Measurements from ENCODE around the gene KIDINS220.

DNA sequence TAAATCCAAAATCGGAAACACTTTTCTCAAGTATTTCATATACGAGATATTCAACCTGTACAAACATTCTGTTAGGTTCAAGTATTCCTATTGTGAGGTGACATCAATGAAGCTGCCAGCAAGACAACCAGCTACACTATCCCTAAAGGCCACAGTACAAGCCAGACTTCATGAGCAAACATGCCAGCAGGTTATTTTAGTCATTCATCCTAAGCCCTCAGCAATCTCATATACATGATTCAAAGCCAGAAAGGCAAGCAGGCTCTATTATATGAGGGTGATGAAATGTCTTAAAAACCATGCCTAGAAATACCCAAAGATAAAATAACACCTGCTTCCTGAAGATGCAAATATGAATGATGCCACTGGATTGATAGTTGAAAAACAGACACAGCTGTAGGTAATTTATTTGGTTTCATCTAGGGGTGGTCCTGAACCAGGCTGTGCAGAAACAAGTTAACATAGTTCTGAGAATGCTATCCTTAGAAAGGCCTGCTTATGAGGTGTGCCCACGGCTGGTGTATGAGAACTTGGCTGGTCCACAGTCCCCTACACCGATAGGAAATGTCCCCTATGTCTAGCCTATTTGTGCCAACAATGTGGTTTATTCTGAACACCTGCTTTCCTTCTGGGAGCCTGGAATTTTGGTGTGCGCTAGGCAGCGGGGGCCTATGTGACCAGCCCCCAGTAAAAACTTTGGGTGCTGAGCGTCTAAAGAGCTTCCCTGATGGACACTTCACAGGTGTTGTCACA lies 48.2 kb upstream of the KIDINS220 start:
- TF ChIP-seq, protein P1, sequence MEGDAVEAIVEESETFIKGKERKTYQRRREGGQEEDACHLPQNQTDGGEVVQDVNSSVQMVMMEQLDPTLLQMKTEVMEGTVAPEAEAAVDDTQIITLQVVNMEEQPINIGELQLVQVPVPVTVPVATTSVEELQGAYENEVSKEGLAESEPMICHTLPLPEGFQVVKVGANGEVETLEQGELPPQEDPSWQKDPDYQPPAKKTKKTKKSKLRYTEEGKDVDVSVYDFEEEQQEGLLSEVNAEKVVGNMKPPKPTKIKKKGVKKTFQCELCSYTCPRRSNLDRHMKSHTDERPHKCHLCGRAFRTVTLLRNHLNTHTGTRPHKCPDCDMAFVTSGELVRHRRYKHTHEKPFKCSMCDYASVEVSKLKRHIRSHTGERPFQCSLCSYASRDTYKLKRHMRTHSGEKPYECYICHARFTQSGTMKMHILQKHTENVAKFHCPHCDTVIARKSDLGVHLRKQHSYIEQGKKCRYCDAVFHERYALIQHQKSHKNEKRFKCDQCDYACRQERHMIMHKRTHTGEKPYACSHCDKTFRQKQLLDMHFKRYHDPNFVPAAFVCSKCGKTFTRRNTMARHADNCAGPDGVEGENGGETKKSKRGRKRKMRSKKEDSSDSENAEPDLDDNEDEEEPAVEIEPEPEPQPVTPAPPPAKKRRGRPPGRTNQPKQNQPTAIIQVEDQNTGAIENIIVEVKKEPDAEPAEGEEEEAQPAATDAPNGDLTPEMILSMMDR (IDR thresholded peaks at IDR 0.05; ENCODE audit: borderline replicate concordance, extremely low read depth, low read length, poor library complexity, severe bottlenecking), result no peak
- no peak for TF ChIP-seq EZH2 (IDR thresholded peaks at IDR 0.05; ENCODE audit: borderline replicate concordance, low read depth, low read length, severe bottlenecking)
